ENCODE measurements around the gene AKAP12. TPM values are rescaled to one million over a fixed set of nuclear protein-coding genes. Genes with fewer than 3 reads are reported as not detected.

The AKAP12 gene
- total RNA-seq, 4 donors from 2014 or later = 112 to 468 (median 340) TPM

DNA sequence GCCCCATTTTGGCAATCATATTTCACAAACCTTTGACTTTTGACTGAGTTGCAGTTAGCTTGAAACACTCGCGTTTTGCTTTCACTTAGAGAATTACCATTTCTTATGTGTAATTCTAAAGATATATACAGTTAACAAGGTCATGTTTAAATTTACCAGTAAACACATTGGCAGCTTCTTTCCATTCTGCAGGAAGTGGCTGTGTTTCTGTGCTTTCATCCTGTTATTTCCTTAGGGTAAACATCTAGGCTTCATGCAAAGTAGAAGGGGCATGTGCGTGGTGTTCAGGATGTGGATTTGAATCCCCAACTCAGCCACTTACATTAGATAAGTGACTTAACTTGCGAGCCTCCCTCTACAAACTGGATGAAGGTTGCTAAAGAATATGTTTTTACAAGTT is 41.1 kb downstream of the AKAP12 start:
- TF ChIP-seq, protein P1, sequence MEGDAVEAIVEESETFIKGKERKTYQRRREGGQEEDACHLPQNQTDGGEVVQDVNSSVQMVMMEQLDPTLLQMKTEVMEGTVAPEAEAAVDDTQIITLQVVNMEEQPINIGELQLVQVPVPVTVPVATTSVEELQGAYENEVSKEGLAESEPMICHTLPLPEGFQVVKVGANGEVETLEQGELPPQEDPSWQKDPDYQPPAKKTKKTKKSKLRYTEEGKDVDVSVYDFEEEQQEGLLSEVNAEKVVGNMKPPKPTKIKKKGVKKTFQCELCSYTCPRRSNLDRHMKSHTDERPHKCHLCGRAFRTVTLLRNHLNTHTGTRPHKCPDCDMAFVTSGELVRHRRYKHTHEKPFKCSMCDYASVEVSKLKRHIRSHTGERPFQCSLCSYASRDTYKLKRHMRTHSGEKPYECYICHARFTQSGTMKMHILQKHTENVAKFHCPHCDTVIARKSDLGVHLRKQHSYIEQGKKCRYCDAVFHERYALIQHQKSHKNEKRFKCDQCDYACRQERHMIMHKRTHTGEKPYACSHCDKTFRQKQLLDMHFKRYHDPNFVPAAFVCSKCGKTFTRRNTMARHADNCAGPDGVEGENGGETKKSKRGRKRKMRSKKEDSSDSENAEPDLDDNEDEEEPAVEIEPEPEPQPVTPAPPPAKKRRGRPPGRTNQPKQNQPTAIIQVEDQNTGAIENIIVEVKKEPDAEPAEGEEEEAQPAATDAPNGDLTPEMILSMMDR (IDR thresholded peaks at IDR 0.05; ENCODE audit: low read depth) = no peak

DNA sequence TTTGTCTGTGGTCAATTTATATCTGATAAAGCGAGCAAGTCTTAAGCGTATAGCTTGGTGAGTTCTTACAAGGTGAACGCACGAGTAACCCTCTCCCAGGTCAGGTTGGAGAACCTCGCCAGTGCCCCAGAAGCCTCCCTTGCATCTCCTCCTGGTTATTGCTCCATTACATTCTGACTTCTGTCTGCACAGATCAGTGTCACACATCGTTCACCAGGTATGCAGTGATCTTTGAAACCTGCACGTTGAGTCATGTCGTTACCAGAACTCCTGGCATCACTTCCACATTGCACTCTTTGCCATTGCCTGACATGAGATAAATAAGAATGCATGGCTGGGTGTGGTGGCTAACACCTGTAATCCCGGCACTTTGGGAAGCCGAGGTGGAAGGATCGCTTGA is 44.2 kb downstream of the AKAP12 start:
- TF ChIP-seq, protein P1 (IDR thresholded peaks at IDR 0.05; ENCODE audit: low read depth) = no peak

DNA sequence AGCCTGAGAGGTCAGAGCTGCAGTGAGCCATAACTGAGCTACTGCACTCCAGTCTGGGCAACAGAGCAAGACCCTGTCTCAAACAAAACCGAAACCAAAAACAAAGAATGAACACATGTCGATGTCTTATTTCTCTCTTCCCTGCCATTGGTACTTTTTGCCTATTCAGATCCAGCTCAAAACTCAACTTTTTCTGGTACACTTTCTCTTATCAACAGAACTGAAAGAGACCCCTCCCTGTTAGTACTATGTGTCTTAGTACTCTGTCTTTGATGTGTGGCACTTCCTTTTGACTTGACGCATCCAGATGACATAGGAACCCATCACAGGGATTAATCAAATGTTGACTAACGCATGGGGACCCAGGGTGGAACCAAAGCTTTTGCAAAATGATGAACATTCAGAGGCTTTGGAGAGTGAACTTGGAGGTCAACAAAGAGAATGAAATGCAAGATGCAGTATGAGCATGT is 44.8 kb downstream of the AKAP12 start:
- TF ChIP-seq, protein P1 (IDR thresholded peaks at IDR 0.05; ENCODE audit: low read depth) = no peak

DNA sequence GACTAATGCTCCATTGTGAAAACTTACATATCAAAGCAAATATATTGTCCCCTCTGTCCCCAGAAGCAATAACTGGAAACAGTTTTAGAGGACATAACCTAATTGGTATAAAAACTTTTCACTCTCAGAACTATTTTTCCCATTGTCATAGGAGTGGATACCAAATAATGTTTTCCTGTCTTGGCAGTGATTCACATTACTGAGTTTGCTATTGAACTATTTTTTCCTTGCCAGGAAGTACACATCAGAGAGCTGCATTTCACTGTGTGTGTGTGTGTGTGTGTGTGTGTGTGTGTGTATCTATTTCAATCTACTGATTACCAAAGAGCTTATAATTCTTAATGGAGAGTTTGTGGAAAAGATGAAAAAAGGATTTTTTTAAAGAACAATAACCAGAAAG is 45.4 kb downstream of the AKAP12 start:
- TF ChIP-seq, protein P1 (IDR thresholded peaks at IDR 0.05; ENCODE audit: low read depth) = no peak

- TF ChIP-seq, protein P1 (IDR thresholded peaks at IDR 0.05; ENCODE audit: low read depth) = no peak
Observed at GRCh38 chr6:151286214-151286613, 46.4 kb downstream of the AKAP12 start.

GRCh38 chr6:151288712-151289398 is 49.1 kb downstream of the AKAP12 start:
- TF ChIP-seq, protein P1 (IDR thresholded peaks at IDR 0.05; ENCODE audit: low read depth) = no peak

DNA sequence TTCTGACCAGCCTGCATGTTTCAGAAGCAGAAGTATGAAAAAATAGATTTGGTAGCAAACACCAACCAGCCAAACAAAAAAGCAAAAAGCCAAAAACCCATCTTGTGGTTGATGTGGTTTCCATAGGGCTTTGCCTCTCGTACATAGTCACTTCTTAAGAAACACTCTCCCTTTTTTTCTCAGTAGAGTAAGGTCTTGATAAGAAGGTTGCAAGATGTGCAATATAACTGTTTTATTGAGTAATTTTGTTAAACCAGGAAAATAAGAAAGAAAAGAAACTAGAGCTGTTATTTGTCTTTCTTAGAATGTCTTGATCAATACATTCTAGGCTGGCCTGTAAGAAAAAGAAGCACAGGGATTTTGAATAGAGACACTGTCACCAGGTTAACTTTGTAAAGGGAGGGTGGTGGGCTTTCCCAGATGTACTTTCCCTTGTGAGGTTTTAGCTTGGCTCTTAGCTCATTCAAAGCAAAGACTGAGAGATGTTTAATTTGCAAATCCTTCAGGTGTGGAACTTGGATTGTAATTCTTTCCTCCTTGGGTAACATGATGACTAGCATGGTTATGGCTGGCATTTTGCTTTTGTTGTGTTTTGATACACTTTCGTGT is 49.7 kb downstream of the AKAP12 start:
- TF ChIP-seq, protein P1 (IDR thresholded peaks at IDR 0.05; ENCODE audit: low read depth) = no peak
